Activated CD8-positive, alpha-beta memory T cell treated with anti-CD3 and anti-CD28 coated beads, Interleukin-2, amount 10 ng/mL, durations not matched to agents 7 days and 5 days (primary cell): Measurements from ENCODE around the gene C1GALT1C1L. TPM values are rescaled to one million over a fixed set of nuclear protein-coding genes. Genes with fewer than 3 reads are reported as not detected.
A peak's percentile ranks its signal among the peaks of the same experiment; 100 is the strongest.
"Not testable (repeated sequence)": the region's sequence is repeated elsewhere in the genome, so short reads cannot be mapped to it uniquely, and the experiment has no call there.

Source experiments
- ATAC-seq: fragments of 150-1000 bp; cut with Tn5 transposase; one replicate; pipeline ENCODE4 v1.10.0; 2021; ENCODE audit warnings: moderate library complexity
- CTCF ChIA-PET: fragments of 350-600 bp; sonication (Branson Sonifier 250); formaldehyde crosslinking; loops from one replicate; lab custom pipeline; 2021; ENCODE audit warnings: antibody characterized with exemption; lab: Charles Lee
- DNase-seq: peaks from one replicate; pipeline ENCODE4 v3.0.0-alpha.2; 2020
- H3K27ac Mint-ChIP-seq: one replicate; pipeline ENCODE4 v1.8.0; 2021; ENCODE audit warnings: mild to moderate bottlenecking, mixed read lengths
- H3K27me3 Mint-ChIP-seq: one replicate; pipeline ENCODE4 v1.8.0; 2021; ENCODE audit warnings: mixed read lengths
- H3K36me3 Mint-ChIP-seq: one replicate; pipeline ENCODE4 v1.8.0; 2021; ENCODE audit warnings: mild to moderate bottlenecking, mixed read lengths
- H3K4me1 Mint-ChIP-seq: one replicate; pipeline ENCODE4 v1.8.0; 2021; ENCODE audit warnings: mixed read lengths
- H3K4me3 Mint-ChIP-seq: one replicate; pipeline ENCODE4 v1.8.0; 2021; ENCODE audit warnings: mild to moderate bottlenecking, moderate library complexity, mixed read lengths
- H3K9me3 Mint-ChIP-seq: one replicate; pipeline ENCODE4 v1.8.0; 2022; ENCODE audit warnings: low read depth, mixed read lengths
- total RNA-seq, 2 experiments: library from RNA; stranded (reverse); gene quantifications; one replicate each; pipeline ENCODE4 v1.2.3, GENCODE V29; 2021

The C1GALT1C1L gene
- total RNA-seq, 2 experiments from 2014 or later, result 0.19 TPM; not detected in 1

GRCh38 chr2:43636621-43637020, 39.6 kb downstream of the C1GALT1C1L start:
- DNase-seq, result peak; percentile 46
- no peaks in the 10 kb centered on the region for H3K9me3 Mint-ChIP-seq
- peak; percentile 27 for ATAC-seq
- peaks cover 2% of the 10 kb centered on the region for H3K36me3 Mint-ChIP-seq
- H3K27ac Mint-ChIP-seq, result peak overlapping the region; percentile 66
- CTCF ChIA-PET, result interaction anchor here (0.8 to 0.9 kb wide), 4 partner anchors 18 to 140 kb away, joined by 3 to 4 read pairs (median 3); no protein-coding TSS in a partner anchor
- peak overlapping the region; percentile 80 for H3K4me3 Mint-ChIP-seq
- peaks cover 15% of the 10 kb centered on the region for H3K4me1 Mint-ChIP-seq
- peaks cover 54% of the 10 kb centered on the region for H3K27me3 Mint-ChIP-seq

GRCh38 chr2:43636153-43636552, 40.1 kb downstream of the C1GALT1C1L start:
- CTCF ChIA-PET, result interaction anchor here (0.9 kb wide), 1 partner anchor 66 kb away, joined by 3 read pairs; no protein-coding TSS in a partner anchor
- H3K36me3 Mint-ChIP-seq, H3K9me3 Mint-ChIP-seq, ATAC-seq, H3K27ac Mint-ChIP-seq, DNase-seq: not testable (repeated sequence)
- Mint-ChIP-seq H3K4me3 (peak overlapping the region; percentile 80), H3K27me3 (peaks cover 58% of the 10 kb centered on the region), H3K4me1 (peaks cover 15% of the 10 kb centered on the region)

- DNase-seq, result no peak
- no peak for ATAC-seq
- Mint-ChIP-seq H3K4me3 (no peak overlapping the region), H3K9me3 (no peaks in the 10 kb centered on the region), H3K27ac (no peak overlapping the region), H3K4me1 (peaks cover 15% of the 10 kb centered on the region), H3K36me3 (peaks cover 2% of the 10 kb centered on the region), H3K27me3 (peaks cover 70% of the 10 kb centered on the region)
- CTCF ChIA-PET, result interaction anchor here (0.6 kb wide), 1 partner anchor 40 kb away, joined by 3 read pairs; no protein-coding TSS in a partner anchor
These were observed 41.5 kb downstream of the C1GALT1C1L start for GRCh38 chr2:43634604-43635306.

- Mint-ChIP-seq H3K36me3 (no peaks in the 10 kb centered on the region), H3K4me1 (peaks cover 7% of the 10 kb centered on the region), H3K9me3 (no peaks in the 10 kb centered on the region), H3K27ac (no peak overlapping the region), H3K4me3 (no peak overlapping the region), H3K27me3 (peaks cover 70% of the 10 kb centered on the region)
- CTCF ChIA-PET, result no interaction called here
- ATAC-seq (no peak), DNase-seq (no peak)
These were observed 44.5 kb downstream of the C1GALT1C1L start for GRCh38 chr2:43631618-43632317.

Other genes with a start within 250 kb of the C1GALT1C1L start
- 10 to 100 TPM; 32.0 to 32.1 TPM for gene THADA, start 80.4 kb downstream of the C1GALT1C1L start, total RNA-seq
- gene PLEKHH2, start 39.2 kb downstream of the C1GALT1C1L start, total RNA-seq, result under 1 TPM; 0.54 to 0.67 TPM
- 1 to 10 TPM; 5.1 to 5.9 TPM for gene DYNC2LI1, start 97.6 kb upstream of the C1GALT1C1L start, total RNA-seq
- gene ABCG5, start 162.4 kb upstream of the C1GALT1C1L start, total RNA-seq, result not detected
- gene ABCG8, start 162.5 kb upstream of the C1GALT1C1L start, total RNA-seq, result not detected